Measurements from ENCODE around the gene ELMO3. TPM values are rescaled to one million over a fixed set of nuclear protein-coding genes. Genes with fewer than 3 reads are reported as not detected.

ELMO3 gene
- total RNA-seq, 1 experiment from 2014 or later, result 8.6 TPM

DNA sequence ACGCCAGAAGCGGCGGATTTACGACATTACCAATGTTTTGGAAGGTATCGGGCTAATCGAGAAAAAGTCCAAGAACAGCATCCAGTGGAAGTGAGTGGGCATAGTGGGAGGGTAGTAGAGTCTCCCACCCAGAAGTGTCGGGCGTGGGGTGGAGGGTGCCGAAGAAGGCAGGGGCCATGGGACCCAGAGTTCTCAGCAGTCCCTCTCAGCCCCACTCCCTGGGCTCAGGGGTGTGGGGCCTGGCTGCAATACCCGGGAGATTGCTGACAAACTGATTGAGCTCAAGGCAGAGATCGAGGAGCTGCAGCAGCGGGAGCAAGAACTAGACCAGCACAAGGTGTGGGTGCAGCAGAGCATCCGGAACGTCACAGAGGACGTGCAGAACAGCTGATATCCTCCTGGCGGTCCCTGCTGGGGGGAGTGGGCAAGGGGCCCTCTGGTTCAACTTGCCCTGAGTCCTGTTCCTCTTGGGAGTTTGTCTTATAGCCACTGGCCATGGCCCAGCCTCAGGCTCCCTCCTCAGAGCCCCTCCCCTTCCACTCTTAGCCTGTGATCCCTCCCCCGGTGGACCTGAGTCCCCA, 6.1 kb upstream of the ELMO3 start:
- no peak overlapping the region for H3K23ac ChIP-seq (ENCODE audit: insufficient read length, low read depth, low read length)
- Mint-ChIP-seq H3K27me3 (ENCODE audit: low read depth) (0 out of 2 replicates have a peak, but pooled peaks cover 3% of the 10 kb centered on the region), H3K4me3 (peak overlapping the region; percentile 86 to 93), H3K36me3 (ENCODE audit: insufficient read depth in 1 of 3, low read depth in 3 of 3) (peaks cover 36 to 52% (median 50%) of the 10 kb centered on the region in 3 experiments), H3K27ac (no peak overlapping the region; a peak in 3 of 7 replicates), H3K9me3 (no peaks in the 10 kb centered on the region; a peak in 1 of 5 replicates), H3K4me1 (peaks cover 18 to 29% of the 10 kb centered on the region in 2 experiments)
- no peak overlapping the region for H2BK5ac ChIP-seq (ENCODE audit: insufficient read length, low read length)
- H4K20me1 ChIP-seq (ENCODE audit: control insufficient read depth, insufficient read depth, insufficient read length), result no peaks in the 10 kb centered on the region
- no peak overlapping the region for H2BK15ac ChIP-seq (ENCODE audit: low read depth, low read length)
- peaks cover 13% of the 10 kb centered on the region for H3K79me1 ChIP-seq (ENCODE audit: insufficient read depth, low read depth, low read length, poor library complexity, severe bottlenecking)
- H3K18ac ChIP-seq (ENCODE audit: insufficient read length, low read depth, low read length), result no peak overlapping the region
- no peak overlapping the region for H3K56ac ChIP-seq (ENCODE audit: insufficient read length, low read depth, low read length)
- H2AK5ac ChIP-seq (ENCODE audit: insufficient read length, low read length), result no peak overlapping the region
- H4K8ac ChIP-seq (replicated peaks; ENCODE audit: insufficient read length, low read depth, low read length), result no peak overlapping the region
- H3K27me3 ChIP-seq (ENCODE audit: insufficient read depth, low read length), result no peaks in the 10 kb centered on the region; the same call in 1 of the 2 replicates
- H4K5ac ChIP-seq (ENCODE audit: insufficient read length, low read depth, low read length), result no peak overlapping the region
- peak overlapping the region; percentile 89 for H3K4me2 ChIP-seq (ENCODE audit: insufficient read depth, insufficient read length, low read length)
- TF ChIP-seq, protein P1, sequence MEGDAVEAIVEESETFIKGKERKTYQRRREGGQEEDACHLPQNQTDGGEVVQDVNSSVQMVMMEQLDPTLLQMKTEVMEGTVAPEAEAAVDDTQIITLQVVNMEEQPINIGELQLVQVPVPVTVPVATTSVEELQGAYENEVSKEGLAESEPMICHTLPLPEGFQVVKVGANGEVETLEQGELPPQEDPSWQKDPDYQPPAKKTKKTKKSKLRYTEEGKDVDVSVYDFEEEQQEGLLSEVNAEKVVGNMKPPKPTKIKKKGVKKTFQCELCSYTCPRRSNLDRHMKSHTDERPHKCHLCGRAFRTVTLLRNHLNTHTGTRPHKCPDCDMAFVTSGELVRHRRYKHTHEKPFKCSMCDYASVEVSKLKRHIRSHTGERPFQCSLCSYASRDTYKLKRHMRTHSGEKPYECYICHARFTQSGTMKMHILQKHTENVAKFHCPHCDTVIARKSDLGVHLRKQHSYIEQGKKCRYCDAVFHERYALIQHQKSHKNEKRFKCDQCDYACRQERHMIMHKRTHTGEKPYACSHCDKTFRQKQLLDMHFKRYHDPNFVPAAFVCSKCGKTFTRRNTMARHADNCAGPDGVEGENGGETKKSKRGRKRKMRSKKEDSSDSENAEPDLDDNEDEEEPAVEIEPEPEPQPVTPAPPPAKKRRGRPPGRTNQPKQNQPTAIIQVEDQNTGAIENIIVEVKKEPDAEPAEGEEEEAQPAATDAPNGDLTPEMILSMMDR (conservative IDR thresholded peaks at IDR 0.05), result no peak
- H3K27ac ChIP-seq (ENCODE audit: insufficient read length, low read depth, low read length), result no peak overlapping the region
- H4K91ac ChIP-seq (ENCODE audit: insufficient read length, low read depth, low read length), result no peak overlapping the region
- no peak overlapping the region for H2BK12ac ChIP-seq (ENCODE audit: insufficient read length, low read depth, low read length)
- no peaks in the 10 kb centered on the region for H3K9me3 ChIP-seq (ENCODE audit: control insufficient read depth, low read depth, low read length)
- H3T11ph ChIP-seq (ENCODE audit: low read length), result no peak overlapping the region
- H3K79me2 ChIP-seq (ENCODE audit: insufficient read depth, low read length), result peaks cover 13% of the 10 kb centered on the region; the same call in 1 of the 2 replicates
- H2AFZ ChIP-seq (ENCODE audit: low read length), result no peak overlapping the region
- H3K14ac ChIP-seq (ENCODE audit: insufficient read depth, low read length), result no peak overlapping the region; the same call in 1 of the 2 replicates
- no peak overlapping the region for H3K4ac ChIP-seq (ENCODE audit: low read depth, low read length)
- no peaks in the 10 kb centered on the region for H3K4me1 ChIP-seq (ENCODE audit: insufficient read depth, low read length)
- H2BK20ac ChIP-seq (ENCODE audit: low read depth, low read length, poor library complexity, severe bottlenecking), result no peak overlapping the region
- no peak overlapping the region for H2BK120ac ChIP-seq (ENCODE audit: low read depth, low read length, poor library complexity, severe bottlenecking)
- peaks cover 8% of the 10 kb centered on the region for H3K23me2 ChIP-seq (ENCODE audit: insufficient read length, low read depth, low read length, poor library complexity, severe bottlenecking)
- peak overlapping the region; percentile 87 for H3K9ac ChIP-seq (ENCODE audit: extremely low read depth, insufficient read length, low read length)
- WGBS (ENCODE audit: extremely low coverage, insufficient read length, low lambda C conversion rate), result no CpG with 5 or more reads among the region's 17 CpGs
- no peak for DNase-seq

Data from H9 (cell line).